GM23338 (cell line): Measurements from ENCODE around the gene LRSAM1. TPM values are rescaled to one million over a fixed set of nuclear protein-coding genes. Genes with fewer than 3 reads are reported as not detected.

Experiments used
- ATAC-seq: fragments of 200-7000 bp; cut with Tn5 transposase; 3 replicates; pipeline ENCODE4 v1.9.1; 2020
- DNase-seq: peaks from one replicate; pipeline ENCODE4 v3.0.0-alpha.2; 2015; ENCODE audit warnings: low spot score
- H2AFZ ChIP-seq: fragments of 200-600 bp; sonication (generic); 2 replicates; pipeline ENCODE4 v1.8.0; 2016; ENCODE audit warnings: antibody characterized with exemption, mild to moderate bottlenecking, moderate library complexity
- H3F3A ChIP-seq: fragments of 200-600 bp; sonication (generic); replicated peaks from 2 replicates; pipeline ENCODE4 v1.8.0; 2017; ENCODE audit warnings: antibody characterized with exemption, mixed run types, low read depth
- H3K27ac ChIP-seq: fragments of 200-600 bp; sonication (generic); 2 replicates; pipeline ENCODE4 v1.6.1; 2016; ENCODE audit warnings: low read depth
- H3K27me3 ChIP-seq: fragments of 200-600 bp; sonication (generic); 2 replicates; pipeline ENCODE4 v1.8.0; 2016; ENCODE audit warnings: mild to moderate bottlenecking, mixed run types, moderate library complexity; ENCODE audit not compliant: insufficient read depth
- H3K36me3 ChIP-seq: fragments of 200-600 bp; sonication (generic); 2 replicates; pipeline ENCODE4 v1.8.0; 2016; ENCODE audit warnings: mild to moderate bottlenecking; ENCODE audit not compliant: insufficient read depth
- H3K4me1 ChIP-seq: fragments of 200-600 bp; sonication (generic); 2 replicates; pipeline ENCODE4 v1.8.0; 2016; ENCODE audit warnings: mild to moderate bottlenecking, moderate library complexity; ENCODE audit not compliant: insufficient read depth
- H3K4me2 ChIP-seq: fragments of 200-600 bp; sonication (generic); 2 replicates; pipeline ENCODE4 v1.7.1; 2017; ENCODE audit warnings: mixed run types
- H3K4me3 ChIP-seq: fragments of 200-600 bp; sonication (generic); 2 replicates; pipeline ENCODE4 v1.6.1; 2016; ENCODE audit warnings: mixed run types
- H3K79me2 ChIP-seq: fragments of 200-600 bp; sonication (generic); replicated peaks from 2 replicates; pipeline ENCODE4 v1.8.0; 2017; ENCODE audit warnings: mild to moderate bottlenecking; ENCODE audit not compliant: insufficient read depth
- H3K9me2 ChIP-seq: fragments of 200-600 bp; sonication (generic); 2 replicates; pipeline ENCODE4 v1.8.0; 2017; ENCODE audit not compliant: insufficient read depth
- H4K20me1 ChIP-seq: fragments of 200-600 bp; sonication (generic); replicated peaks from 2 replicates; pipeline ENCODE4 v1.8.0; 2017; ENCODE audit warnings: mild to moderate bottlenecking; ENCODE audit not compliant: insufficient read depth
- H3K27ac Mint-ChIP-seq: 2 replicates; pipeline ENCODE4 v1.8.0; 2020; ENCODE audit warnings: inconsistent platforms, mild to moderate bottlenecking, moderate library complexity, mixed read lengths
- H3K27me3 Mint-ChIP-seq: 3 replicates; pipeline ENCODE4 v1.8.0; 2022; ENCODE audit warnings: low read depth, mild to moderate bottlenecking, moderate library complexity, mixed read lengths, inconsistent platforms; ENCODE audit not compliant: insufficient read depth, poor library complexity
- H3K36me3 Mint-ChIP-seq: 3 replicates; pipeline ENCODE4 v1.8.0; 2021; ENCODE audit warnings: low read depth, mild to moderate bottlenecking, inconsistent platforms, moderate library complexity, mixed read lengths
- H3K4me1 Mint-ChIP-seq: 3 replicates; pipeline ENCODE4 v1.8.0; 2020; ENCODE audit warnings: mild to moderate bottlenecking, inconsistent platforms, mixed read lengths
- H3K4me3 Mint-ChIP-seq: 3 replicates; pipeline ENCODE4 v1.8.0; 2021; ENCODE audit warnings: moderate library complexity, mild to moderate bottlenecking, inconsistent platforms, mixed read lengths
- H3K9me3 Mint-ChIP-seq: 3 replicates; pipeline ENCODE4 v1.8.0; 2020; ENCODE audit warnings: moderate library complexity, mild to moderate bottlenecking, inconsistent platforms, mixed read lengths
- CREB1 ChIP-seq: fragments of 250-450 bp; sonication (Bioruptor Pico); IDR thresholded peaks from 2 replicates; pipeline ENCODE4 v1.5.0; 2020; ENCODE audit warnings: low read depth, mild to moderate bottlenecking, moderate library complexity
- CTCF ChIP-seq, 2 experiments: fragments of 200-600 bp in 1 of 2; sonication (generic) in 1 of 2; conservative IDR thresholded peaks; 2 replicates each; pipeline versions ENCODE4 v1.5.1 to v1.6.1; 2016 to 2017; ENCODE audit warnings: antibody characterized with exemption in 2 of 2, low read depth in 2 of 2, mild to moderate bottlenecking in 2 of 2, moderate library complexity in 1 of 2
- ETS1 ChIP-seq: IDR thresholded peaks from 2 replicates; pipeline ENCODE4 v1.6.1; 2016; ENCODE audit warnings: antibody characterized with exemption
- EZH2 ChIP-seq: fragments of 200-600 bp; sonication (generic); IDR thresholded peaks from one replicate; pipeline ENCODE4 v1.8.0; 2017; ENCODE audit warnings: antibody characterized with exemption, mild to moderate bottlenecking, low read depth; ENCODE audit not compliant: unreplicated experiment
- EZH2phosphoT487 ChIP-seq: fragments of 200-600 bp; sonication (generic); IDR thresholded peaks from one replicate; pipeline ENCODE4 v1.8.1; 2018; ENCODE audit warnings: antibody characterized with exemption; ENCODE audit not compliant: unreplicated experiment
- JUNB ChIP-seq: IDR thresholded peaks from one replicate; pipeline ENCODE4 v1.6.1; 2016; ENCODE audit warnings: antibody characterized with exemption; ENCODE audit not compliant: unreplicated experiment
- NANOG ChIP-seq: IDR thresholded peaks from 2 replicates; pipeline ENCODE4 v1.6.1; 2016; ENCODE audit warnings: antibody characterized with exemption, borderline replicate concordance
- POLR2AphosphoS5 ChIP-seq: IDR thresholded peaks from 2 replicates; pipeline ENCODE4 v1.6.1; 2016; ENCODE audit warnings: antibody characterized with exemption, low read depth
- REST ChIP-seq: IDR thresholded peaks from one replicate; pipeline ENCODE4 v1.6.1; 2018; ENCODE audit warnings: antibody characterized with exemption; ENCODE audit not compliant: unreplicated experiment
- STAT1 ChIP-seq: IDR thresholded peaks from one replicate; pipeline ENCODE4 v1.6.1; 2016; ENCODE audit warnings: antibody characterized with exemption; ENCODE audit not compliant: unreplicated experiment
- ZNF114 ChIP-seq: fragments of 250-450 bp; sonication (Bioruptor Pico); IDR thresholded peaks from 2 replicates; pipeline ENCODE4 v1.5.0; 2020; ENCODE audit warnings: mild to moderate bottlenecking, moderate library complexity
- ZNF331 ChIP-seq: fragments of 250-450 bp; sonication (Bioruptor Pico); IDR thresholded peaks from 2 replicates; pipeline ENCODE4 v1.5.0; 2020; ENCODE audit warnings: low read depth, mild to moderate bottlenecking, moderate library complexity
- ZNF462 ChIP-seq: fragments of 250-450 bp; sonication (Bioruptor Pico); IDR thresholded peaks from 2 replicates; pipeline ENCODE4 v1.5.0; 2020; ENCODE audit warnings: mild to moderate bottlenecking, moderate library complexity
- polyA plus RNA-seq: library from polyadenylated mRNA; unstranded; fragments of >200 nt; fragmentation: Nextera tagmentation; extraction: Ambion mirVana; gene quantifications from 2 replicates; pipeline ENCODE4 v1.2.1, GENCODE V29; 2016
- total RNA-seq: library from RNA; depleted of rRNA; stranded (reverse); fragments of >200 nt; shearing (Covaris generic); gene quantifications from 2 replicates; pipeline ENCODE4 v1.2.3, GENCODE V29; 2014

Gene LRSAM1
- total and polyA plus RNA-seq, 2 experiments from 2014 or later: 12.8 to 21.9 TPM

- no peak for DNase-seq
- Histone ChIP-seq H3F3A (peaks cover 57% of the 10 kb centered on the region), H3K27me3 (no peaks in the 10 kb centered on the region), H3K4me1 (peaks cover 11% of the 10 kb centered on the region; the same call in 1 of the 2 replicates), H4K20me1 (peaks cover 25% of the 10 kb centered on the region), H3K9me2 (no peaks in the 10 kb centered on the region), H3K36me3 (peaks cover 69% of the 10 kb centered on the region), H3K4me3 (no peak overlapping the region), H3K27ac (peak overlapping the region; percentile 70; the same call in 1 of the 2 replicates), H2AFZ (no peak overlapping the region), H3K4me2 (no peak overlapping the region), H3K79me2 (peaks cover 18% of the 10 kb centered on the region)
- Mint-ChIP-seq H3K4me3 (no peak overlapping the region), H3K4me1 (peaks cover 16% of the 10 kb centered on the region), H3K27me3 (peaks cover 31% of the 10 kb centered on the region), H3K9me3 (peaks cover 14% of the 10 kb centered on the region; the same call in 2 of the 3 replicates), H3K36me3 (peaks cover 96% of the 10 kb centered on the region), H3K27ac (peak overlapping the region; percentile 1; the same call in 1 of the 2 replicates)
- peak; percentile 12 for ATAC-seq
- TF ChIP-seq EZH2: no peak
- TF ChIP-seq CREB1 (CRISPR knock-in tag): no peak
- TF ChIP-seq NANOG: no peak
- TF ChIP-seq EZH2phosphoT487: no peak
- no peak for TF ChIP-seq JUNB
- no peak for TF ChIP-seq POLR2AphosphoS5
- TF ChIP-seq CTCF (conservative IDR thresholded peaks at IDR 0.05; ENCODE audit: low read depth in 2 of 2): no peak
- TF ChIP-seq STAT1: no peak
- TF ChIP-seq ZNF331 (CRISPR knock-in tag): no peak
- no peak for TF ChIP-seq ETS1
- TF ChIP-seq ZNF114: no peak
- no peak for TF ChIP-seq REST
- TF ChIP-seq ZNF462 (CRISPR knock-in tag): no peak
Observed at GRCh38 chr9:127444283-127444920, 6.9 kb upstream of the LRSAM1 start.
